ENCODE data around the gene ATP12A.

The ATP12A gene

GRCh38 chr13:24742977-24743376 is 62.8 kb downstream of the ATP12A start:
- Histone ChIP-seq H4K20me1 (ENCODE audit: low read depth, low read length) (no peaks in the 10 kb centered on the region), H3F3A (ENCODE audit: insufficient read depth) (no peaks in the 10 kb centered on the region), H3K9me2 (replicated peaks; ENCODE audit: insufficient read depth, low read length) (no peaks in the 10 kb centered on the region), H3K9me3 (ENCODE audit: insufficient read depth, low read length) (no peaks in the 10 kb centered on the region), H3K4me2 (ENCODE audit: low read depth, low read length, poor library complexity, severe bottlenecking) (no peak overlapping the region), H3K27ac (ENCODE audit: low read depth, low read length) (no peak overlapping the region), H2AFZ (ENCODE audit: low read depth, low read length, severe bottlenecking) (no peak overlapping the region), H3K9ac (ENCODE audit: low read length) (no peak overlapping the region), H3K36me3 (ENCODE audit: low read length) (no peaks in the 10 kb centered on the region), H3K4me3 (ENCODE audit: insufficient read depth, low read length, poor library complexity, severe bottlenecking) (no peak overlapping the region), H3K27me3 (ENCODE audit: low read length) (no peaks in the 10 kb centered on the region), H3K79me2 (ENCODE audit: insufficient read depth, low read length) (no peaks in the 10 kb centered on the region)
- TF ChIP-seq CTCF (IDR thresholded peaks at IDR 0.05; ENCODE audit: insufficient read depth, low read length, poor library complexity, severe bottlenecking) = no peak
- no peak for TF ChIP-seq EZH2phosphoT487 (conservative IDR thresholded peaks at IDR 0.05; ENCODE audit: low read length)

- Histone ChIP-seq H4K20me1 (ENCODE audit: low read depth, low read length) (no peaks in the 10 kb centered on the region), H3K27me3 (ENCODE audit: low read length) (no peaks in the 10 kb centered on the region), H3K4me2 (ENCODE audit: low read depth, low read length, poor library complexity, severe bottlenecking) (no peak overlapping the region), H3K4me3 (ENCODE audit: insufficient read depth, low read length, poor library complexity, severe bottlenecking) (no peak overlapping the region), H2AFZ (ENCODE audit: low read depth, low read length, severe bottlenecking) (no peak overlapping the region), H3F3A (ENCODE audit: insufficient read depth) (no peaks in the 10 kb centered on the region), H3K9ac (ENCODE audit: low read length) (no peak overlapping the region), H3K9me2 (replicated peaks; ENCODE audit: insufficient read depth, low read length) (no peaks in the 10 kb centered on the region), H3K79me2 (ENCODE audit: insufficient read depth, low read length) (no peaks in the 10 kb centered on the region), H3K36me3 (ENCODE audit: low read length) (no peaks in the 10 kb centered on the region), H3K27ac (ENCODE audit: low read depth, low read length) (no peak overlapping the region), H3K9me3 (ENCODE audit: insufficient read depth, low read length) (no peaks in the 10 kb centered on the region)
- TF ChIP-seq EZH2phosphoT487 (conservative IDR thresholded peaks at IDR 0.05; ENCODE audit: low read length) = no peak
Measured at GRCh38 chr13:24744247-24744646, 64.0 kb downstream of the ATP12A start.

DNA sequence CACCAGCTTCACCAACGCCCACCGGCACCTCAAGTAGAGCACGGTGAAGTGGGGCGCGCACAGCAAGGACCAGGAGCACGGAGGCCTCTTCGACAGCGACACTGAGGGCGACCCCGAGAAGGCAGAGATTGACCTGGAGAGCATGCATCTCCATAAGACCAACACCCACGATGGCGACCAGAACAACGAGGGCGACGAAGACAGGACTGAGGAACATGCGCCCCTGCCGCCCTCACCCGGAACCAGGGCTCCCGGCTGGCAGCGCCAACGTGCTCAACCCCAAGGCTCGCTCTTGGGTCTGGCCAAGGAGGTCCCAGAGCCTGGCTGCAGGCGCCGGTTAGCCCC is 65.3 kb downstream of the ATP12A start:
- H3K4me3 ChIP-seq (ENCODE audit: insufficient read depth, low read length, poor library complexity, severe bottlenecking) = no peak overlapping the region
- no peak overlapping the region for H3K4me2 ChIP-seq (ENCODE audit: low read depth, low read length, poor library complexity, severe bottlenecking)
- no peaks in the 10 kb centered on the region for H3K79me2 ChIP-seq (ENCODE audit: insufficient read depth, low read length)
- no peak overlapping the region for H2AFZ ChIP-seq (ENCODE audit: low read depth, low read length, severe bottlenecking)
- H3K27me3 ChIP-seq (ENCODE audit: low read length) = no peaks in the 10 kb centered on the region
- no peak overlapping the region for H3K9ac ChIP-seq (ENCODE audit: low read length)
- H3K36me3 ChIP-seq (ENCODE audit: low read length) = no peaks in the 10 kb centered on the region
- no peaks in the 10 kb centered on the region for H4K20me1 ChIP-seq (ENCODE audit: low read depth, low read length)
- H3F3A ChIP-seq (ENCODE audit: insufficient read depth) = no peaks in the 10 kb centered on the region
- no peaks in the 10 kb centered on the region for H3K9me3 ChIP-seq (ENCODE audit: insufficient read depth, low read length)
- H3K9me2 ChIP-seq (replicated peaks; ENCODE audit: insufficient read depth, low read length) = no peaks in the 10 kb centered on the region
- TF ChIP-seq CTCF (IDR thresholded peaks at IDR 0.05; ENCODE audit: insufficient read depth, low read length, poor library complexity, severe bottlenecking) = no peak
- TF ChIP-seq EZH2phosphoT487 (conservative IDR thresholded peaks at IDR 0.05; ENCODE audit: low read length) = no peak
- H3K27ac ChIP-seq (ENCODE audit: low read depth, low read length) = no peak overlapping the region

- Histone ChIP-seq H3K4me3 (ENCODE audit: insufficient read depth, low read length, poor library complexity, severe bottlenecking) (no peak overlapping the region), H3K4me2 (ENCODE audit: low read depth, low read length, poor library complexity, severe bottlenecking) (no peak overlapping the region), H3K9ac (ENCODE audit: low read length) (no peak overlapping the region), H3K27ac (ENCODE audit: low read depth, low read length) (no peak overlapping the region), H3F3A (ENCODE audit: insufficient read depth) (no peaks in the 10 kb centered on the region), H3K9me3 (ENCODE audit: insufficient read depth, low read length) (no peaks in the 10 kb centered on the region), H2AFZ (ENCODE audit: low read depth, low read length, severe bottlenecking) (no peak overlapping the region), H3K27me3 (ENCODE audit: low read length) (no peaks in the 10 kb centered on the region), H4K20me1 (ENCODE audit: low read depth, low read length) (no peaks in the 10 kb centered on the region), H3K79me2 (ENCODE audit: insufficient read depth, low read length) (no peaks in the 10 kb centered on the region), H3K9me2 (replicated peaks; ENCODE audit: insufficient read depth, low read length) (no peaks in the 10 kb centered on the region), H3K36me3 (ENCODE audit: low read length) (no peaks in the 10 kb centered on the region)
- TF ChIP-seq CTCF (IDR thresholded peaks at IDR 0.05; ENCODE audit: insufficient read depth, low read length, poor library complexity, severe bottlenecking) (no peak), EZH2phosphoT487 (conservative IDR thresholded peaks at IDR 0.05; ENCODE audit: low read length) (no peak)
Measured at GRCh38 chr13:24745861-24746617, 65.8 kb downstream of the ATP12A start.
